Endothelial cell (in vitro differentiated cells): Measurements from ENCODE around the gene MAML2. TPM values are rescaled to one million over a fixed set of nuclear protein-coding genes. Genes with fewer than 3 reads are reported as not detected.

Source experiments
- DNase-seq: peaks from one replicate; pipeline ENCODE4 v3.0.0; 2021; ENCODE audit warnings: low spot score
- H3K27ac Mint-ChIP-seq: one replicate; pipeline ENCODE4 v1.8.0; 2021; ENCODE audit warnings: mixed read lengths, inconsistent platforms; ENCODE audit not compliant: unreplicated experiment
- H3K27me3 Mint-ChIP-seq: one replicate; pipeline ENCODE4 v1.8.0; 2021; ENCODE audit warnings: mild to moderate bottlenecking, moderate library complexity, mixed read lengths, inconsistent platforms; ENCODE audit not compliant: unreplicated experiment
- H3K36me3 Mint-ChIP-seq: one replicate; pipeline ENCODE4 v1.8.0; 2021; ENCODE audit warnings: mild to moderate bottlenecking, low read depth, mixed read lengths, inconsistent platforms; ENCODE audit not compliant: unreplicated experiment
- H3K4me1 Mint-ChIP-seq: one replicate; pipeline ENCODE4 v1.8.0; 2021; ENCODE audit warnings: mild to moderate bottlenecking, mixed read lengths, inconsistent platforms; ENCODE audit not compliant: unreplicated experiment
- H3K4me3 Mint-ChIP-seq: one replicate; pipeline ENCODE4 v1.8.0; 2021; ENCODE audit warnings: mild to moderate bottlenecking, mixed read lengths, inconsistent platforms; ENCODE audit not compliant: unreplicated experiment
- H3K9me3 Mint-ChIP-seq: one replicate; pipeline ENCODE4 v1.8.0; 2021; ENCODE audit warnings: mixed read lengths, inconsistent platforms; ENCODE audit not compliant: unreplicated experiment
- total RNA-seq: library from RNA; stranded (reverse); fragmentation: NEBNext Ultra II Directional; extraction: Animal tissue kit (Norgen Biotek cat#: 25700); gene quantifications from one replicate; pipeline ENCODE4 v1.2.1, GENCODE V29; 2021; ENCODE audit not compliant: unreplicated experiment
- TF ChIP-seq, protein P1 (sequence below): fragments of 200-600 bp; sonication (generic); IDR thresholded peaks from one replicate; pipeline ENCODE4 v1.5.0; 2021; ENCODE audit warnings: antibody characterized with exemption; ENCODE audit not compliant: unreplicated experiment

The MAML2 gene
- total RNA-seq, 1 donor from 2014 or later: 6.2 TPM

DNA sequence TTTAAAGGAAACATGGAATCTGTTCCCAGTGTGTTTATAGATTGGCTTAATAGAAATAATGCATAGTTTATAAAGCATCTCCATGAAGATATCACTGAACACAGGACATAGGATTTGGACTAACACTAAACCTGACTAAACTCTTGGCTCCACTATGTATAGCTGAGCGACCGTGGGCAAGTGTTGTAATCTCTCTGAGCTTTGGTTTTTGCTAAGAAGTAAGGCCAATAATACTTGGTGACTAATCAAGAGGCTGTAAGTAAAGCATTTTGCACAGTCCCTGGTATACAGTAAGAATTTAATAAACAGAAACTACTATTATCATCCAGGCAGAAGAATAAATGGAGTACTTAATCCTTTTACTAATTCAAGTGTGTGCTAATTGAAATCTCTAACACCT lies 293.6 kb downstream of the MAML2 start:
- no peaks in the 10 kb centered on the region for H3K9me3 Mint-ChIP-seq
- H3K4me3 Mint-ChIP-seq: no peak overlapping the region
- no peak for DNase-seq
- no peak overlapping the region for H3K27ac Mint-ChIP-seq
- peaks cover 2% of the 10 kb centered on the region for H3K27me3 Mint-ChIP-seq
- no peaks in the 10 kb centered on the region for H3K36me3 Mint-ChIP-seq
- TF ChIP-seq, protein P1, sequence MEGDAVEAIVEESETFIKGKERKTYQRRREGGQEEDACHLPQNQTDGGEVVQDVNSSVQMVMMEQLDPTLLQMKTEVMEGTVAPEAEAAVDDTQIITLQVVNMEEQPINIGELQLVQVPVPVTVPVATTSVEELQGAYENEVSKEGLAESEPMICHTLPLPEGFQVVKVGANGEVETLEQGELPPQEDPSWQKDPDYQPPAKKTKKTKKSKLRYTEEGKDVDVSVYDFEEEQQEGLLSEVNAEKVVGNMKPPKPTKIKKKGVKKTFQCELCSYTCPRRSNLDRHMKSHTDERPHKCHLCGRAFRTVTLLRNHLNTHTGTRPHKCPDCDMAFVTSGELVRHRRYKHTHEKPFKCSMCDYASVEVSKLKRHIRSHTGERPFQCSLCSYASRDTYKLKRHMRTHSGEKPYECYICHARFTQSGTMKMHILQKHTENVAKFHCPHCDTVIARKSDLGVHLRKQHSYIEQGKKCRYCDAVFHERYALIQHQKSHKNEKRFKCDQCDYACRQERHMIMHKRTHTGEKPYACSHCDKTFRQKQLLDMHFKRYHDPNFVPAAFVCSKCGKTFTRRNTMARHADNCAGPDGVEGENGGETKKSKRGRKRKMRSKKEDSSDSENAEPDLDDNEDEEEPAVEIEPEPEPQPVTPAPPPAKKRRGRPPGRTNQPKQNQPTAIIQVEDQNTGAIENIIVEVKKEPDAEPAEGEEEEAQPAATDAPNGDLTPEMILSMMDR: no peak
- peaks cover 16% of the 10 kb centered on the region for H3K4me1 Mint-ChIP-seq

DNA sequence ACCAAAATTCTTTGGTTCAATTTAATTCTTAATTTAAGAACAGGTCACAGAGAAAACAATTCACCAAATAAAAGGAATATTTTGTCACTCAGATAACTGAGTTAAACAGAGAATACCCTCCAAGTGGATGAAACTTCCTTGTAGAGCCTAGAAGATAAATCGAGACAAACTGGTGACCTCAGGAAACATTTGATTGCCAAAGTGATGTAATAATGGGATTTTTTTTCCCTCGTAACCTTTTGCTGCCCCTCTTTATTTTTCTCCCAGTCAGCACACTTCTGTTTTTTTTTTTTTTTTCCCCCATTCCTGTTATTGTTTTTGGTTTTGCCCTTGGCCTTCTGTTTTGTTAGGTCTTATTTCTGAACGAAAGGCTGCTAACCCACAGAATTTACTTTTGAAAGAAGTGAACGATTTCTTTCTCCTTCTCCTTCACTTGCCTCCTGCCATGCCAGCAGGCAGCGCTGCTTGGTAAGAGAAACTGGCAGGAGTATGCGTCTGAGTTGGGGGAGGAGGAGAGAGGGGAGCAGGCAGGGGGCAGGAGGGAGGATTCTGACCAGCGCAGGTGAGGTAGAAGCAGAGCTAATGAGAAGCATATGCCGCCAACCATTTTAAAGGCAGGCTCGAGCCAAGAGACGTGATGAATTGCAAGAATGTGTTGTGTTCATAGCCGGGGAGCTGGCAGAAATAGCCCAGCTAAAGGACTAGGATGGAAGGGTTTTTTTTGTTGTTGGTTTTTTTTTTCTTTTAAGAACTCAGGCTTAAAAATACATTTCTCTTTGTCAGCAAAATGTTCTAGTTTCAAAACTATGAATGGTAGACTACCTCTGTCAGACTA lies 297.2 kb downstream of the MAML2 start:
- TF ChIP-seq, protein P1: no peak

DNA sequence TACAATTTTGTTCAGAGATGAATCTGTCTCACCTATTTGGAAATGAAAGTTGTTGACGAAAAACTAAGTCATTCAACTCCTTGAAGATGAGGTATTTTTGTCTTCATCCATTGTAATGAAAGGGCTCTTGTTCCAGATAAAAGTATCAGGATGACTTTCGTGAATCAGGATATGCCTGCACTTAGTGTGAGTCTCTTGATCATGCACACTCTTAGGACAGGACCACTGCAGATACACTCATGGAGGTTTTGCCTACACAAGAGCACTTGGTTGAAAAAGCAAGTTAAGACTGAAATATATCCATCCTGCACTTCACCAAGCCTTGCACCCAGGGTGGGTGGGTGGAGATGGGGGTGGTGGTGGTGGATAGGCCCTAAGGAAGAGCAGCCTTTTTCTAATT lies 298.2 kb downstream of the MAML2 start:
- Mint-ChIP-seq H3K4me3 (no peak overlapping the region), H3K27ac (no peak overlapping the region), H3K9me3 (no peaks in the 10 kb centered on the region), H3K4me1 (peaks cover 7% of the 10 kb centered on the region), H3K36me3 (no peaks in the 10 kb centered on the region), H3K27me3 (peaks cover 4% of the 10 kb centered on the region)
- DNase-seq: no peak
- TF ChIP-seq, protein P1: no peak

More for the DNA sequence above, 297.2 kb downstream of the MAML2 start:
- Mint-ChIP-seq H3K4me1 (peaks cover 7% of the 10 kb centered on the region), H3K36me3 (no peaks in the 10 kb centered on the region), H3K9me3 (no peaks in the 10 kb centered on the region), H3K27ac (peak overlapping the region; percentile 68), H3K27me3 (peaks cover 4% of the 10 kb centered on the region), H3K4me3 (no peak overlapping the region)
- peak; percentile 8 for DNase-seq

DNA sequence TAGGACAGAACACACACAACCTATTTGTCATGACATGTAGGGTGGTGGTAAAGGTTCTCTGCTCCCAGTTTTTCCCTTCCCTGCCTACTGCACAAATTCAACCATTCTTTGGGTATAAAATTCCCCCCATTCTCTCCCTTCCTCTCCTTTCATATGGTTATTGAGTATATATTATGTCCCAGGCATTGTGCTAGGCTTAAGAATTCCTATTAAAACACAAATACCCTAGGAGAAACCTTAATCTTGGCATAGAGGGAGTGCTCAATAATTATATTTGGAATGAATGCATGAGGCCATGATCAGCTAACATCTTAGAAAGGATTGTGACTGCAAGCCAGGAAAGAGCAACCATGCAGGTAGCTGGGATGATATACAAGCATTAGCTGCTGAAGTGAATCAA lies 298.7 kb downstream of the MAML2 start:
- no peak overlapping the region for H3K4me3 Mint-ChIP-seq
- H3K36me3 Mint-ChIP-seq: no peaks in the 10 kb centered on the region
- H3K9me3 Mint-ChIP-seq: no peaks in the 10 kb centered on the region
- no peak for DNase-seq
- no peak overlapping the region for H3K27ac Mint-ChIP-seq
- TF ChIP-seq, protein P1: no peak
- H3K4me1 Mint-ChIP-seq: peaks cover 7% of the 10 kb centered on the region
- H3K27me3 Mint-ChIP-seq: peaks cover 4% of the 10 kb centered on the region

DNA sequence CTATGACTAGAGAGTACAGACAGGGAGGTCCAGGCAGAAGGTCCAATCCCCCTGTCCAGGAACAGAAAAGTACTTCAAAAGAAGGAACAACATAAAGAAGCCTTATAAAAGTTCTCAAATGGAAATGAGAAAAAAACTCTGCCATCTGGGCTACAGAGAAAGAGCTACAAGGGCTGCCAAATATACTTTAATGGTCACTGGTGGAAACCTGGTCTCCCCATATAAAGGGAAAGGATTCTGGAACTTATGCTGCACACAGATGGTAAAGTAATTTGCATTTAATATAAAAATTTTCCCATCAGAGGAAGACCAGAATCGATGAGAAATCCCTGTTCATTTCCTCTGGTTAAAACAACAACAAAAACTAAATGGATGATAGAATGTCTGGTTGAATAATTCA lies 299.7 kb downstream of the MAML2 start:
- no peak overlapping the region for H3K4me3 Mint-ChIP-seq
- H3K36me3 Mint-ChIP-seq: no peaks in the 10 kb centered on the region
- no peak overlapping the region for H3K27ac Mint-ChIP-seq
- H3K27me3 Mint-ChIP-seq: peaks cover 4% of the 10 kb centered on the region
- no peak for DNase-seq
- H3K4me1 Mint-ChIP-seq: peaks cover 7% of the 10 kb centered on the region
- TF ChIP-seq, protein P1: no peak
- H3K9me3 Mint-ChIP-seq: no peaks in the 10 kb centered on the region
